Mesothelial cell of epicardium (in vitro differentiated cells): ENCODE results near the gene RALGPS2. TPM values are rescaled to one million over a fixed set of nuclear protein-coding genes. Genes with fewer than 3 reads are reported as not detected.

Experiments
- DNase-seq, 2 experiments: peaks; one replicate each; pipeline ENCODE4 v3.0.0; 2021; ENCODE audit warnings: low spot score in 2 of 2; ENCODE audit not compliant: unreplicated experiment in 2 of 2
- H3K27ac Mint-ChIP-seq: 2 replicates; pipeline ENCODE4 v1.8.0; 2021; ENCODE audit warnings: mixed read lengths
- H3K27me3 Mint-ChIP-seq: 2 replicates; pipeline ENCODE4 v1.8.0; 2021; ENCODE audit warnings: low read depth, mixed read lengths
- H3K36me3 Mint-ChIP-seq: 2 replicates; pipeline ENCODE4 v1.8.0; 2021; ENCODE audit warnings: mixed read lengths
- H3K4me1 Mint-ChIP-seq: 2 replicates; pipeline ENCODE4 v1.8.0; 2021; ENCODE audit warnings: mixed read lengths
- H3K4me3 Mint-ChIP-seq: 2 replicates; pipeline ENCODE4 v1.8.0; 2021; ENCODE audit warnings: mild to moderate bottlenecking, moderate library complexity, mixed read lengths
- H3K9me3 Mint-ChIP-seq: 2 replicates; pipeline ENCODE4 v1.8.0; 2021; ENCODE audit warnings: mixed read lengths
- total RNA-seq: library from RNA; stranded (reverse); gene quantifications from 3 replicates; pipeline ENCODE4 v1.2.1, GENCODE V29; 2021
- TF ChIP-seq, protein P1 (sequence below): fragments of 200-600 bp; sonication (generic); IDR thresholded peaks from one replicate; pipeline ENCODE4 v1.5.0; 2021; ENCODE audit warnings: antibody characterized with exemption; ENCODE audit not compliant: unreplicated experiment

The RALGPS2 gene
- total RNA-seq, 1 donor from 2014 or later: 50.9 TPM

DNA sequence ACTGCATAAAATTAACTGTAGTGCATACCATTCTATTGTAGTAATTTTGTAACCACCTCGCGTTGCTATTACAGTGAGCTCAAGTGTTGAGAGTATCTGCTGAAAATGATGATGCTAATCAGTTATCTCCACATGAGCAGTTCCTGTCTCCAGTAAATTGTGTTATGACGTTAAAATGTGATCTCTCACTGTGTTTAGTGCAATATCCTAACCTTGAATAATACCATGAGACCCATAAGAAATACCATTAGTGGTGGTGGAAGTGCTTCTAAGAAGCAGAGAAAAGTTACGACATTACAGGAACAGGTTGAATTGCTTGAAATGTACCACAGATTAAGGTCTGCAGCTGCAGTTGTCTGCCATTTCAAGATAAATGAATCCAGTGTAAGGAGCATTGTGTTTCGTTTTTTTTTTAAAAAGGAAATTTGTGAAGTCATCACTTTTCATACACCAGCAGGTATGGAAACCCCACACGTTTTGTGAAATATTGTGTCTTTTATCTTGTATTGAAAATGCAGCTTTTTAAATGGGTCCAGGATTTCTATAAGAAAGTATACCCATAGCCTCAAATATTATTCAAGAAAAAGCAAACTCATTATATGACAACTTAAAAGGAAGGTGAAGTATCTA lies 73.3 kb downstream of the RALGPS2 start:
- Mint-ChIP-seq H3K9me3 (peaks cover 16% of the 10 kb centered on the region), H3K27me3 (no peaks in the 10 kb centered on the region), H3K4me1 (peaks cover 4% of the 10 kb centered on the region), H3K4me3 (no peak overlapping the region), H3K27ac (no peak overlapping the region), H3K36me3 (peaks cover 30% of the 10 kb centered on the region)
- TF ChIP-seq, protein P1, sequence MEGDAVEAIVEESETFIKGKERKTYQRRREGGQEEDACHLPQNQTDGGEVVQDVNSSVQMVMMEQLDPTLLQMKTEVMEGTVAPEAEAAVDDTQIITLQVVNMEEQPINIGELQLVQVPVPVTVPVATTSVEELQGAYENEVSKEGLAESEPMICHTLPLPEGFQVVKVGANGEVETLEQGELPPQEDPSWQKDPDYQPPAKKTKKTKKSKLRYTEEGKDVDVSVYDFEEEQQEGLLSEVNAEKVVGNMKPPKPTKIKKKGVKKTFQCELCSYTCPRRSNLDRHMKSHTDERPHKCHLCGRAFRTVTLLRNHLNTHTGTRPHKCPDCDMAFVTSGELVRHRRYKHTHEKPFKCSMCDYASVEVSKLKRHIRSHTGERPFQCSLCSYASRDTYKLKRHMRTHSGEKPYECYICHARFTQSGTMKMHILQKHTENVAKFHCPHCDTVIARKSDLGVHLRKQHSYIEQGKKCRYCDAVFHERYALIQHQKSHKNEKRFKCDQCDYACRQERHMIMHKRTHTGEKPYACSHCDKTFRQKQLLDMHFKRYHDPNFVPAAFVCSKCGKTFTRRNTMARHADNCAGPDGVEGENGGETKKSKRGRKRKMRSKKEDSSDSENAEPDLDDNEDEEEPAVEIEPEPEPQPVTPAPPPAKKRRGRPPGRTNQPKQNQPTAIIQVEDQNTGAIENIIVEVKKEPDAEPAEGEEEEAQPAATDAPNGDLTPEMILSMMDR: no peak
- no peak for DNase-seq

DNA sequence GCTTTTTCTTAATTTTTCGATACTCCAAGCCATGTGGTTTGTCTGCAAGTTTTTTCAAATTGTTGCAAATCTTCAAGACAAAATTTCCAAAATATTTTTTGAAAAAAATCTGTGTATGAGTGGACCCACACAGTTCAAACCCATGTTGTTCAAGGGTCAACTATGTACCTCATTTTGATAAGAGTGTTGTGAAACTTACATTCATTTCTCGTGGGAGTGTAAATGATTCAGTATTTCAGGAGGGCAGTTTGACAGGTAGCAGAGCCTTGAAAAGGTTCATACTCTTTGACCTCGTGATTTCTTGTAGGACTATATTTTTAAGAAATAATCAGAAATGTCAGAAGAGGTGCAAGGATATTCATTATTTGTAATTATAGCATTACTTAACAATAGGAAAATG lies 77.8 kb downstream of the RALGPS2 start:
- TF ChIP-seq, protein P1: no peak

DNA sequence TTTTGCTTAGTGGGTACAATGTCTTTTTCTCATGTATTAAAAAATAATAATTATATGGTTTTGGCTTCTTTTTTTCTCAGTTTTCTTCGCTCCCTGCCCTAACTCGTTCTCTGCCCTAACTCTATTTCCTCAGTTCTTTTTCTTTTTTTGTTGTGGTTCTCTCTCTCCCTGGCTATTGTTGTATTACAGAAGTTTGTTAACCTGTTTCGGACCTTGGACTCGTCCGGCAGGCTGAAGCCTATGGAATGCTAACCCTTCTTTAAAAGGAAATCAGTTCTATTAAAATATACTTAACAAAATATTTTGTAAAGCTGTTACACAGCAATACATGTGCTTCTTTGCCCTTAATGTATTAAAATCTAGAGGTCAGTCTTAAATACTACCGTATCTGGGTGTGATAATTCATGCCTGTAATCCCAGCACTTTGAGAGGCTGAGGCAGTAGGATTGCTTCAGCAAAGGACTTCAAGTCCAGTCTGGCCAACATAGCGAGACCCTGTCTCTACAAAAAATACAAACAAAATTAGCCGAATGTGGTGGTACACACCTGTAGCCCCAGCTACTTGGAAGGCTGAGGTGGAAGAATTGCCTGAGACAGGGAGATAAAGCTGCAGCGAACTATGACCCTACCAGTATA lies 81.7 kb downstream of the RALGPS2 start:
- H3K36me3 Mint-ChIP-seq: peaks cover 11% of the 10 kb centered on the region
- H3K4me1 Mint-ChIP-seq: no peaks in the 10 kb centered on the region
- no peaks in the 10 kb centered on the region for H3K9me3 Mint-ChIP-seq
- H3K27ac Mint-ChIP-seq: no peak overlapping the region
- TF ChIP-seq, protein P1: no peak
- H3K4me3 Mint-ChIP-seq: no peak overlapping the region
- no peak for DNase-seq
- H3K27me3 Mint-ChIP-seq: no peaks in the 10 kb centered on the region

More for the DNA sequence above, 77.8 kb downstream of the RALGPS2 start:
- H3K36me3 Mint-ChIP-seq: peaks cover 20% of the 10 kb centered on the region
- no peaks in the 10 kb centered on the region for H3K4me1 Mint-ChIP-seq
- peaks cover 6% of the 10 kb centered on the region for H3K9me3 Mint-ChIP-seq
- no peak overlapping the region for H3K4me3 Mint-ChIP-seq
- H3K27me3 Mint-ChIP-seq: no peaks in the 10 kb centered on the region
- H3K27ac Mint-ChIP-seq: no peak overlapping the region
- no peak for DNase-seq

DNA sequence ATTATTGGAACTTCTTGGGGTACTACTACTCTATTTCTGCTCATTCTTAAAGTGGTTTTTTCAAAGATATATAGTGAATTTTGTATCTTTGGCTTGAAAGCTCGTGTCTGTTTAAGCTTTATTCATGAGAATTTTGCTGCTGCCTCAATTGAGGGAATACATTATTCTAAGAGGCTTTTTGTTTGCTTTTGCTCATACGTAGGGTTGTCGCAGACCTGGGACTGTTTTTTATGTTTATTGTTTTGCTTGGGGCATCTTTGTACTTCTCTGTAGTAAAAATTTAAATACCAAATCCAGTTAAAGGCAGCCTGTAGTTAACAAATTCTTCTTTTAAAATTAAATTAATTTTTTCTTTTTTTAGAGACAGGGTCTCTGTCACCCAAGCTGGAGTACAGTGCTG lies 83.5 kb downstream of the RALGPS2 start:
- DNase-seq: no peak
- no peaks in the 10 kb centered on the region for H3K4me1 Mint-ChIP-seq
- no peak overlapping the region for H3K4me3 Mint-ChIP-seq
- H3K36me3 Mint-ChIP-seq: peaks cover 15% of the 10 kb centered on the region
- no peaks in the 10 kb centered on the region for H3K27me3 Mint-ChIP-seq
- TF ChIP-seq, protein P1: no peak
- no peak overlapping the region for H3K27ac Mint-ChIP-seq
- H3K9me3 Mint-ChIP-seq: no peaks in the 10 kb centered on the region

DNA sequence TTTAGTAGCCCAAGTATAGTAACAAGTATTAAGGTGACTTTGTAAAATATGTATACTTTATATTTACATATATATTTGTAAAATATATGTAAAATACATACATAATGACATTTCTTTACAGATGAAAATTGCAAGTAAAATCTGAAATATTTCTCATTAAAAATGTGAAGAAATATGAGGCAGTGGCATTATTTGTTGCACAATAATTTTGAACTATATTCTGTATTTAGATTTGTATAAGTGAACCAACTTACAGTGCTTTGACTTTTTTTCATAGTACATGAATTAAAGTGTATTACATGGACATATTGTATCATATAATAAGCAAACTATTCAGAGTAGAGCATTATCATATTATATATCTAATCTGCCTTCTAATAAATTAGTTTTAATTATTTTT lies 85.5 kb downstream of the RALGPS2 start:
- no peaks in the 10 kb centered on the region for H3K4me1 Mint-ChIP-seq
- DNase-seq: no peak
- no peak overlapping the region for H3K27ac Mint-ChIP-seq
- H3K4me3 Mint-ChIP-seq: no peak overlapping the region
- peaks cover 21% of the 10 kb centered on the region for H3K36me3 Mint-ChIP-seq
- no peaks in the 10 kb centered on the region for H3K27me3 Mint-ChIP-seq
- TF ChIP-seq, protein P1: no peak
- H3K9me3 Mint-ChIP-seq: no peaks in the 10 kb centered on the region
